SK-N-SH (cell line): ENCODE data around the gene SH3PXD2B. TPM values are rescaled to one million over a fixed set of nuclear protein-coding genes. Genes with fewer than 3 reads are reported as not detected.

Experiments used
- CTCF ChIA-PET: fragments of 300-600, 350-600 bp; formaldehyde crosslinking; extraction: SDS; loops from one replicate; lab custom pipeline; 2021; lab: Yijun Ruan, JAX
- POLR2A ChIA-PET: fragments of 350-600 bp; sonication (Branson Sonifier 250); formaldehyde crosslinking; extraction: SDS; loops from one replicate; lab custom pipeline; 2020; ENCODE audit warnings: antibody characterized with exemption, inconsistent platforms; lab: Yijun Ruan, JAX
- DNase-seq: peaks from one replicate; pipeline ENCODE4 v3.0.0; 2012
- H2AFZ ChIP-seq: fragments of 200-600 bp; sonication (generic); 2 replicates; pipeline ENCODE4 v1.8.1; 2016; ENCODE audit warnings: antibody characterized with exemption, mild to moderate bottlenecking, low read depth
- H3F3A ChIP-seq: fragments of 200-600 bp; sonication (generic); replicated peaks from 2 replicates; pipeline ENCODE3; 2016; ENCODE audit warnings: antibody characterized with exemption, mild to moderate bottlenecking; ENCODE audit not compliant: insufficient read depth
- H3K27ac ChIP-seq, 2 experiments: fragments of 200-500 bp in 1 of 2; fragments of 200-600 bp in 1 of 2; sonication (Bioruptor generic) in 1 of 2; sonication (generic), shearing (Covaris generic) in 1 of 2; 2 replicates each; pipeline versions ENCODE4 v1.5.1 to v1.6.1; 2014 to 2016; ENCODE audit warnings: low read depth in 2 of 2, inconsistent platforms in 1 of 2, low read length in 1 of 2, mild to moderate bottlenecking in 1 of 2, mixed read lengths in 1 of 2
- H3K27me3 ChIP-seq: fragments of 200-600 bp; sonication (generic), shearing (Covaris generic); 2 replicates; pipeline ENCODE4 v1.6.1; 2016; ENCODE audit warnings: mixed run types; ENCODE audit not compliant: insufficient read depth
- H3K36me3 ChIP-seq, 2 experiments: fragments of 200-500 bp in 1 of 2; fragments of 200-600 bp in 1 of 2; sonication (Bioruptor generic) in 1 of 2; sonication (generic) in 1 of 2; replicated peaks in 1 of 2; 2 replicates each; pipeline versions ENCODE3 to v1.5.1; 2014 to 2016; ENCODE audit warnings: low read length in 1 of 2, mild to moderate bottlenecking in 1 of 2; ENCODE audit not compliant: insufficient read depth in 2 of 2, control insufficient read depth in 1 of 2
- H3K4me1 ChIP-seq, 2 experiments: fragments of 200-500 bp in 1 of 2; fragments of 200-600 bp in 1 of 2; sonication (Bioruptor generic) in 1 of 2; sonication (generic), shearing (Covaris generic) in 1 of 2; 2 replicates each; pipeline versions ENCODE4 v1.5.1 to v1.6.1; 2014 to 2016; ENCODE audit warnings: low read depth in 1 of 2, low read length in 1 of 2, mixed run types in 1 of 2; ENCODE audit not compliant: insufficient read depth in 2 of 2, control insufficient read depth in 1 of 2
- H3K4me2 ChIP-seq: fragments of 200-600 bp; sonication (generic), shearing (Covaris generic); 2 replicates; pipeline ENCODE4 v1.6.1; 2017; ENCODE audit warnings: mixed run types
- H3K4me3 ChIP-seq, 2 experiments: fragments of 200-500 bp in 1 of 2; fragments of 200-600 bp in 1 of 2; sonication (Bioruptor generic) in 1 of 2; sonication (generic), shearing (Covaris generic) in 1 of 2; 2 replicates each; pipeline versions ENCODE4 v1.5.1 to v1.8.1; 2014 to 2016; ENCODE audit warnings: low read depth in 2 of 2, inconsistent platforms in 1 of 2, low read length in 1 of 2, mild to moderate bottlenecking in 1 of 2, mixed read lengths in 1 of 2, moderate library complexity in 1 of 2
- H3K79me2 ChIP-seq: fragments of 200-600 bp; sonication (generic); 2 replicates; pipeline ENCODE4 v1.8.1; 2017; ENCODE audit warnings: mild to moderate bottlenecking; ENCODE audit not compliant: insufficient read depth
- H3K9ac ChIP-seq: fragments of 200-600 bp; sonication (generic); 2 replicates; pipeline ENCODE4 v1.6.1; 2017; ENCODE audit warnings: mixed run types
- H3K9me2 ChIP-seq: fragments of 200-600 bp; sonication (generic); 2 replicates; pipeline ENCODE4 v1.6.1; 2017; ENCODE audit warnings: mixed run types
- H3K9me3 ChIP-seq: fragments of 200-600 bp; sonication (generic); 2 replicates; pipeline ENCODE4 v1.6.1; 2017; ENCODE audit warnings: mixed run types, mild to moderate bottlenecking, moderate library complexity
- H4K20me1 ChIP-seq: fragments of 200-600 bp; sonication (generic); 2 replicates; pipeline ENCODE4 v1.6.1; 2017; ENCODE audit warnings: mild to moderate bottlenecking, mixed run types; ENCODE audit not compliant: insufficient read depth
- EP300 ChIP-seq, 2 experiments: IDR thresholded peaks; 2 replicates each; pipeline versions ENCODE4 v1.4.0 to v1.6.1; 2012; ENCODE audit warnings: borderline replicate concordance in 1 of 2, low read depth in 1 of 2, low read length in 1 of 2
- FOXM1 ChIP-seq: IDR thresholded peaks from 2 replicates; pipeline ENCODE4 v1.4.0; 2012; ENCODE audit warnings: low read depth, mild to moderate bottlenecking
- GATA2 ChIP-seq: sonication (generic); formaldehyde crosslinking; IDR thresholded peaks from 2 replicates; pipeline ENCODE4 v1.5.0; 2020; ENCODE audit warnings: mild to moderate bottlenecking, missing genetic modification reagents
- JUND ChIP-seq: IDR thresholded peaks from 2 replicates; pipeline ENCODE4 v1.4.0; 2012
- MEF2A ChIP-seq: IDR thresholded peaks from 2 replicates; pipeline ENCODE4 v1.4.0; 2012; ENCODE audit warnings: low read depth, borderline replicate concordance
- RFX5 ChIP-seq: IDR thresholded peaks from 2 replicates; pipeline ENCODE4 v1.6.1; 2012; ENCODE audit warnings: mild to moderate bottlenecking, improper control_type of control experiment, low read length
- RXRA ChIP-seq: IDR thresholded peaks from 2 replicates; pipeline ENCODE4 v1.4.0; 2012; ENCODE audit warnings: low read depth, mild to moderate bottlenecking, borderline replicate concordance
- SIN3A ChIP-seq: IDR thresholded peaks from 2 replicates; pipeline ENCODE4 v1.6.1; 2012; ENCODE audit warnings: low read depth, mild to moderate bottlenecking, low read length, moderate library complexity, borderline replicate concordance
- SMC3 ChIP-seq: IDR thresholded peaks from 2 replicates; pipeline ENCODE4 v1.6.1; 2012; ENCODE audit warnings: low read depth, low read length, improper control_type of control experiment
- TCF12 ChIP-seq: IDR thresholded peaks from 2 replicates; pipeline ENCODE4 v1.4.0; 2012
- WGBS: methylation state at CpG from one replicate; pipeline ENCODE4 v1.1.6; 2017; ENCODE audit warnings: low lambda C conversion rate; 5-methylcytosine and 5-hydroxymethylcytosine counted together
- polyA plus RNA-seq, 3 experiments: library from polyadenylated mRNA; depleted of rRNA; stranded (reverse); fragments of >200 nt; gene quantifications; 2 replicates each; pipeline ENCODE4 v1.2.3, GENCODE V29; 2012
- TF ChIP-seq, protein P1 (sequence below): fragments of 150-350 bp; IDR thresholded peaks from 2 replicates; pipeline ENCODE4 v1.6.1; 2016; ENCODE audit warnings: mild to moderate bottlenecking, low read depth, low read length
- TF ChIP-seq, protein P2 (sequence below): IDR thresholded peaks from 2 replicates; pipeline ENCODE4 v1.4.0; 2012; ENCODE audit warnings: low read depth, borderline replicate concordance
- TF ChIP-seq, protein P3 (sequence below): IDR thresholded peaks from 2 replicates; pipeline ENCODE4; 2012

Gene SH3PXD2B
- polyA plus RNA-seq, 1 of the 3 experiments (the other 2 are of a cell fraction) = 15.0 TPM

DNA sequence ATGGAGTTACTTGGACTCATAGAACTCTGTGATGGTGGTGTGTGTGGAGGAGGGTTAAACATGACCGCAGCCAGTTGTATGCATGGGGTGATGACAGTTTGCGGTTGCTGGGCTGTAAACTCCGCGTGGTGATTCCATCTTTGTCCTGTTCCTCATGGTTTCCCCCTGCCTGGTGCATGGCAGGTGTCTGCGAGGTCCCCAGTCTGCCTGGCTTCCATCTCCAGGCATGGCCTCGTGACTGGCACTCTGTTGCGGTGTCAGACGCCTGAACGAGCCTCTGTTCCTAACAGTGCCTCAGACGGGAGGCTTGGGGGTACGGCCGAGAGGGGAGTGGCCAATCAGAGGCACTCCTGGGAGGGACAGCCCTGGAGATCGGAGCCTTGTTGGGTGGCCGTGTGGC, 33.9 kb upstream of the SH3PXD2B start:
- Histone ChIP-seq H3K4me2 (no peak overlapping the region), H3K27me3 (no peaks in the 10 kb centered on the region), H3K4me3 (no peak overlapping the region), H3K79me2 (no peaks in the 10 kb centered on the region), H4K20me1 (no peaks in the 10 kb centered on the region), H3K9me2 (no peaks in the 10 kb centered on the region), H3K9me3 (no peaks in the 10 kb centered on the region), H3K27ac (no peak overlapping the region), H2AFZ (no peak overlapping the region), H3K4me1 (no peaks in the 10 kb centered on the region), H3F3A (no peaks in the 10 kb centered on the region), H3K36me3 (no peaks in the 10 kb centered on the region), H3K9ac (no peak overlapping the region)
- 82% methylated on average over 12 of the region's 14 CpGs for WGBS
- no peak for DNase-seq
- ChIA-PET POLR2A (no interaction called here), CTCF (interaction anchor here (1.1 kb wide), 1 partner anchor 9 kb away, joined by 4 read pairs; no protein-coding TSS in a partner anchor)
- TF ChIP-seq SMC3 (no peak), TCF12 (no peak)

DNA sequence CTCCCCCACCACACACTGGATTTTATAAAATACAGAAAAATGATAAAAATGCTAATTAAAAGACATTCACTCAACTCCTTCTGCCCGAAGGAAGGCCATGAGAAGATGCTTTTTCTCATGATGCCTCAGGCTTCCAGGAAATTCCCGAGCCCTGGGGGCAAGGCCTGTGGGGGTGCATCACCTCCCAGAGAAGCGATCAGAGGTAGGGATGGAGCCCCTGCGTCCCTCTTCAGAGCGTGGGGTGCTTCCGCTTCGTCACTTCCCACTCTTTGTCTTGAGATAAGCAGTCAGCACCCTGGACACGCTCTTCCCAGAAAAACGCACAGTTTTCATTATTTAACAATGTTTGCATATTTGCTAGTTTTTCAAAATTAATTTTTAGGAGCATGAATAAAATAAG, 33.3 kb upstream of the SH3PXD2B start:
- Histone ChIP-seq H3K9me3 (no peaks in the 10 kb centered on the region), H3K9me2 (no peaks in the 10 kb centered on the region), H3K4me2 (no peak overlapping the region), H4K20me1 (no peaks in the 10 kb centered on the region), H3K79me2 (no peaks in the 10 kb centered on the region), H3K27ac (no peak overlapping the region), H3K4me3 (no peak overlapping the region), H3K4me1 (no peaks in the 10 kb centered on the region), H3K27me3 (no peaks in the 10 kb centered on the region), H3K9ac (no peak overlapping the region), H3F3A (no peaks in the 10 kb centered on the region), H2AFZ (no peak overlapping the region), H3K36me3 (no peaks in the 10 kb centered on the region)
- TF ChIP-seq, protein P1, sequence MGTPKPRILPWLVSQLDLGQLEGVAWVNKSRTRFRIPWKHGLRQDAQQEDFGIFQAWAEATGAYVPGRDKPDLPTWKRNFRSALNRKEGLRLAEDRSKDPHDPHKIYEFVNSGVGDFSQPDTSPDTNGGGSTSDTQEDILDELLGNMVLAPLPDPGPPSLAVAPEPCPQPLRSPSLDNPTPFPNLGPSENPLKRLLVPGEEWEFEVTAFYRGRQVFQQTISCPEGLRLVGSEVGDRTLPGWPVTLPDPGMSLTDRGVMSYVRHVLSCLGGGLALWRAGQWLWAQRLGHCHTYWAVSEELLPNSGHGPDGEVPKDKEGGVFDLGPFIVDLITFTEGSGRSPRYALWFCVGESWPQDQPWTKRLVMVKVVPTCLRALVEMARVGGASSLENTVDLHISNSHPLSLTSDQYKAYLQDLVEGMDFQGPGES = no peak
- TF ChIP-seq RXRA = no peak
- TF ChIP-seq RFX5 = no peak
- no peak for TF ChIP-seq EP300 (IDR thresholded peaks at IDR 0.05; ENCODE audit: borderline replicate concordance in 1 of 2, low read depth in 1 of 2, low read length in 1 of 2)
- TF ChIP-seq SIN3A = no peak
- POLR2A ChIA-PET = no interaction called here
- no peak for DNase-seq
- WGBS = 78% methylated on average over 9 of the region's 9 CpGs
- CTCF ChIA-PET = no interaction called here

DNA sequence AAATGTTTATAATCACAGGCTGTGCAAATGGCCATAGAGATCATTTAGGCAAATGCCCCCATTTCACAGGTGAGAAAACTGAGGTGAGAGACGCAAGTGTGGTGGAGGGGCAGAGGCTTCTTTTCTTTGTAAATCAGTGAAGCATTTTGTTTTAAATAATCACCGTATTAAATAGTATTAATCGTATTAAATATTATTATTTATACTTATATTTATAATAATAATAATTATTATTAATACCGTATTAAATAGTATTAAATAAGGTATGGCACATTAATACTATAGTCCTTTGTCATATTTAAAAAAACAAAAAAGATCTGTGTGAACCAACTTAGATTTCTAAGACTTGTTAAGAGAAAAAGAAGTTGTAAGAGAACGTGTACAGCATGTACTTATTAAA, 32.6 kb upstream of the SH3PXD2B start:
- H3K9ac ChIP-seq = no peak overlapping the region
- CTCF ChIA-PET = interaction anchor here (1.0 kb wide), 1 partner anchor 210 kb away, joined by 3 read pairs; no protein-coding TSS in a partner anchor
- H3K27me3 ChIP-seq = no peaks in the 10 kb centered on the region
- no peak for TF ChIP-seq FOXM1
- TF ChIP-seq, protein P2, sequence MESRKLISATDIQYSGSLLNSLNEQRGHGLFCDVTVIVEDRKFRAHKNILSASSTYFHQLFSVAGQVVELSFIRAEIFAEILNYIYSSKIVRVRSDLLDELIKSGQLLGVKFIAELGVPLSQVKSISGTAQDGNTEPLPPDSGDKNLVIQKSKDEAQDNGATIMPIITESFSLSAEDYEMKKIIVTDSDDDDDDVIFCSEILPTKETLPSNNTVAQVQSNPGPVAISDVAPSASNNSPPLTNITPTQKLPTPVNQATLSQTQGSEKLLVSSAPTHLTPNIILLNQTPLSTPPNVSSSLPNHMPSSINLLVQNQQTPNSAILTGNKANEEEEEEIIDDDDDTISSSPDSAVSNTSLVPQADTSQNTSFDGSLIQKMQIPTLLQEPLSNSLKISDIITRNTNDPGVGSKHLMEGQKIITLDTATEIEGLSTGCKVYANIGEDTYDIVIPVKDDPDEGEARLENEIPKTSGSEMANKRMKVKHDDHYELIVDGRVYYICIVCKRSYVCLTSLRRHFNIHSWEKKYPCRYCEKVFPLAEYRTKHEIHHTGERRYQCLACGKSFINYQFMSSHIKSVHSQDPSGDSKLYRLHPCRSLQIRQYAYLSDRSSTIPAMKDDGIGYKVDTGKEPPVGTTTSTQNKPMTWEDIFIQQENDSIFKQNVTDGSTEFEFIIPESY = no peak
- no peak for TF ChIP-seq TCF12
- TF ChIP-seq MEF2A = no peak
- TF ChIP-seq GATA2 (CRISPR knock-in tag) = no peak
- no peak for TF ChIP-seq SIN3A
- TF ChIP-seq JUND = no peak
- TF ChIP-seq, protein P1 = no peak
- TF ChIP-seq RXRA = no peak
- TF ChIP-seq, protein P3, sequence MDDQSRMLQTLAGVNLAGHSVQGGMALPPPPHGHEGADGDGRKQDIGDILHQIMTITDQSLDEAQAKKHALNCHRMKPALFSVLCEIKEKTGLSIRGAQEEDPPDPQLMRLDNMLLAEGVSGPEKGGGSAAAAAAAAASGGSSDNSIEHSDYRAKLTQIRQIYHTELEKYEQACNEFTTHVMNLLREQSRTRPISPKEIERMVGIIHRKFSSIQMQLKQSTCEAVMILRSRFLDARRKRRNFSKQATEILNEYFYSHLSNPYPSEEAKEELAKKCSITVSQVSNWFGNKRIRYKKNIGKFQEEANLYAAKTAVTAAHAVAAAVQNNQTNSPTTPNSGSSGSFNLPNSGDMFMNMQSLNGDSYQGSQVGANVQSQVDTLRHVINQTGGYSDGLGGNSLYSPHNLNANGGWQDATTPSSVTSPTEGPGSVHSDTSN = no peak
- no peak overlapping the region for H2AFZ ChIP-seq
- no peak overlapping the region for H3K27ac ChIP-seq
- H3K4me2 ChIP-seq = no peak overlapping the region
- POLR2A ChIA-PET = no interaction called here
- DNase-seq = no peak
- no peaks in the 10 kb centered on the region for H3K36me3 ChIP-seq
- H3K79me2 ChIP-seq = no peaks in the 10 kb centered on the region
- H3K9me2 ChIP-seq = no peaks in the 10 kb centered on the region
- no peaks in the 10 kb centered on the region for H3F3A ChIP-seq
- WGBS = 79% methylated on average over 5 of the region's 5 CpGs
- peaks cover 0 to 3% of the 10 kb centered on the region in 2 experiments; a peak in 1 of 4 replicates for H3K4me1 ChIP-seq
- H3K9me3 ChIP-seq = no peaks in the 10 kb centered on the region
- H4K20me1 ChIP-seq = no peaks in the 10 kb centered on the region
- H3K4me3 ChIP-seq = no peak overlapping the region
